HG03097 (cell line): ENCODE results near the gene PRRC2B.
A peak's percentile ranks its signal among the peaks of the same experiment; 100 is the strongest.
"Not testable (repeated sequence)": the region's sequence is repeated elsewhere in the genome, so short reads cannot be mapped to it uniquely, and the experiment has no call there.

Source experiments
- ATAC-seq: cut with Tn5 transposase; IDR thresholded peaks from one replicate; pipeline ENCODE4 v1.9.1; 2021; ENCODE audit not compliant: unreplicated experiment, low FRiP score

Gene PRRC2B

DNA sequence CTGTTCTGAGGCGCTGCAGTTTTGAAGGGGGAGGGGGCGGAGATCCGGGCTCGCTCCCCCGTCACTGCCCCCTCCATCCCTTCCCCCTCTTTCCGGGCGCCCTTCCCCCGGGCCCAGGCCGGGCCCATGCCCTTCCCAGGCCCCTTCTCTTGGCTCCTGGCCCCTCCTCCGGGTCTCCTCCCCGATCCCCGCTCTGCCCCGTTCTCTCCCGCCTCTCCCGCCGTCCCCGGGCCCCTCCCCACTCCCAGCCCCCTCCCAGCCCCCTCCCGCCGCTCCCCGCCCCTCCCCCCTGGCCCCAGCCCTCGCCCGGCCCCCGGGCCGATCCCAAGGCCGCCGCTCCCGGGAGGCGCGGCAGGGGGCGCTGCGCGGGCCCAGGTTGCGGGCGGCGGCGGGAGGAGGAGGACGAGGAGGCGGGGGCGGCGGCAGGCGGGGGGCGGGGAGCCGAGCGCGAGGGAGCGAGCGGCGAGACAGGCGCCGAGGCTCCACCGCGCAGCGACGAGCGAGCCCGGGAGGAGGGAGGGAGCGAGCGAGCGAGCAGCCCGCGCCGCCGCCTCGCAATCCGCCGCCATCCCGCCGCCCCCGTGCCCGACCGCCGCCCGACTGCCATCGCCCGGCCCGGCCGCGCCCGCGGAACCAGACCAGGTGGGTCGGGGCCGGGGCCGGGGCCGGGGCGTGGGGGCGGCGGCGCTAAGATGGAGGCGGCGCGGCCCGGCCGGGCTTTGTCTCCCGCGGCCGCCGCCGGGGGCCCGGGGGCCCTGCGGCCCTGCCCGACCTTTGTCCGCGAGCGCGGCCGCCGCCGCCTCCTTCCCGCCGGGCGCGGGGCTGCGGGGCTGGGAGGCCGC, at the start of gene PRRC2B:
Gene PRRC2B, plus strand, starts transcription at position 465 of the 842 bp plus-strand sequence. CDS start 36,059 bp downstream, outside the sequence.
- ATAC-seq = peak; percentile 39

GRCh38 chr9:131344931-131345535, 48.9 kb upstream of the PRRC2B start:
- ATAC-seq = not testable (repeated sequence)

GRCh38 chr9:131346559-131346958, 47.3 kb upstream of the PRRC2B start:
- no peak for ATAC-seq

GRCh38 chr9:131347376-131348020, 46.4 kb upstream of the PRRC2B start:
- no peak for ATAC-seq

DNA sequence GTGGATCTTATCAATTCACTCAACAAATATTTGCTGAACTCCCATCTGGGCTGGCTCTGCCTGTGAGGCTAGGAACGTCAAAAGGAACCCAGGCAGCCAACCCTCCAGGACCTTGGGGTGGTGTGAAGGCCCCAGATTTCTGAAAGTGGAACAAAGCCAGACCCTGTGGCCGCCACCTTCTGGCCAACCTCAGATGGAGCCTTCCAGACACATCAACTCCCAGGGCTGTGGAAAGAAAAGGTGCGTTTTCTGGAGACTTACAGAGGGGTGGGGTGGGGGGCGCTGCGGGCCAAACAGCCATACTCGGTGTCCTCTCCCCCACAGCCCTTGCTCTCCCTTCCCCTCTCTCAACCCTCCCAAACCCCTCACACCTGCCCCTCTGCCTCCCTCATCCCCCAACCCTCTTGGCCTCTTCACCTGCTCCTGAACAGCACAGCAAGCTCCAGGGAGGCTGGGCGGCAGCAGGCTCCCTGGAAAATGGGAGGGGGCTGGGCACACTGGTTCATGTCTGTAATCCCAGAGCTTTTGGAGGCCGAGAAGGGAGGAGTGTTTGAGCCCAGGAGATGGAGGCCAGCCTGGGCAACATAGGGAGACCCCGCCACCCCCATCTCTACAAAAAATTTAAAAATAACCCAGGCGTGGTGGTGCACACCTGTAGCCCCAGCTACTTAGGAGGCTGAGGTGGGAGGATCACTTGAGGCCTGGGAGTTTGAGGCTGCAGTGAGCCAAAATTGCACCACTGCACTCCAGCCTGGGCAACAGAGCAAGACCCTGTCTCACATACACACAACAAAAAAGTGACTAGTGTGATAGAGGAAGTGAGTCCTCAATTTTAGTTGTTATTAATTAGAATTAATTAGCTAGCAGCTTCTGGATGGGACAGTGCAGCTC, 45.0 kb upstream of the PRRC2B start:
- no peak for ATAC-seq

- no peak for ATAC-seq
Measured at GRCh38 chr9:131349522-131349880, 44.4 kb upstream of the PRRC2B start.

DNA sequence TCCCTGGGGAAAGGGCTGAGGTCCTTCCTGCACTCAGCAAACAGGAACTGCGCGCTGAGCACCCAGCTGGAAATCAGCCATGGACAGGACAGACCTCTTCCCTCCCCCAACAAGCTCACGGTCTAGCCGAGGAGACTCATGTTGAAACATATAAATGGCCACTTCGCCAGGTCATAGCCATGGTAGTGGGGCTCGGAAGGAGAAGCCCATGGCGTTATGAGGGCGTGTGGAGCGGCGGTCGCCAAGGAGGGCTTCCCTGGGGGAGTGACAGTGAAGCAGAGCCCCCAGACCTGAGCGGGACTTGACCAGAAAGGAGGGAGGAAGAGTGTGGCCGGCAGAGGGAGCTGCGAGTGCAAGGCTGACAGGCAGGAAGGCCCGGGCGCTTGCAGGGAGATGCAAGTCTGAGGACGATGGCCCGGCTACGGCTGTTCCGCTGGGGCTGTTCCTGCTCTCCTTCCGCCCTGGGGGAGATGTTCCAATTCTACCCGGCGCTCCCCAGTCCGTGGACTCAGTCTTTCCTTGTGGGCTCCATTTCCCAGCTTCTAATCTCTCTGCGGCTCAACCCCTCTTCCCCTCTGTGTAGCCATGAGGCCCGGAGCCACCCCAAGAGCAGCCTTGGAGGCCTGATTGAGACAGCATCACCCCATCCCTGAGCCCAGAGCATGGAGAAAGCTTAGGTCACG, 43.9 kb upstream of the PRRC2B start:
- no peak for ATAC-seq

DNA sequence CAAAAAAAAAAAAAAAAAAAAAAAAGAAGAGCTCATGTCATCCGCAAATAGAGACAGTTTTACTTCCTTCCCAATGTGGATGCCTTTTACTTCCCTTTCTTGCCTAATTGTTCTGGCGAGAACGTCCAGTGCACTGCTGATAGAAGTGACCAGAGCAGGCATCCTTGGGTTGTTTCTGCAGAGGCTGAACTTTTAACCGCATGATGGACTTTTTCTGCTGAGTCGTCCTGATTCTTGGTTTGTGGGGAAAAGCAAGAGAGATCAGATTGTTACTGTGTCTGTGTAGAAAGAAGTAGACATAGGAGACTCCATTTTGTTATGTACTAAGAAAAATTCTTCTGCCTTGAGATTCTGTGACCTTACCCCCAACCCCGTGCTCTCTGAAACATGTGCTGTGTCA, 37.4 kb upstream of the PRRC2B start:
- not testable (repeated sequence) for ATAC-seq

DNA sequence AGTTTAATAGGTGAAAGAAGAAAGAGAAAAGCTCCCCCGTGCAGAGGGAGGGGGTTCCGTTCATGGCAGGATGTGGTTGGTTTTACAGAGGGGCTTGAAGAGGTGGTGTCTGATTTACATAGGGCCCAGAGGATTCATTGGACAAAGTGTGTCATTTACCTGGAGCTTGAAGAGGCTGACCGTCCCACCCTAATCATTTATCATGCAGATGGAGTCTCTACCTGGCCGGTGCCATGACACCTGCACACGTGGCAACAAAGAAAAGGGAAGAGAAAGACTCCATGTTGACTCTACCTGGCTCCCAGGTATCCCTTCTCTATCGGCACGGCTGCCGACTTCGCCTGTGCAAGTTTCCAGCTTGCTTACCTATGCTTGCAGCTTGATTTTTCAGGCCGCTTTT, 35.3 kb upstream of the PRRC2B start:
- ATAC-seq = no peak

GRCh38 chr9:131361202-131361833, 32.6 kb upstream of the PRRC2B start:
- ATAC-seq = no peak

DNA sequence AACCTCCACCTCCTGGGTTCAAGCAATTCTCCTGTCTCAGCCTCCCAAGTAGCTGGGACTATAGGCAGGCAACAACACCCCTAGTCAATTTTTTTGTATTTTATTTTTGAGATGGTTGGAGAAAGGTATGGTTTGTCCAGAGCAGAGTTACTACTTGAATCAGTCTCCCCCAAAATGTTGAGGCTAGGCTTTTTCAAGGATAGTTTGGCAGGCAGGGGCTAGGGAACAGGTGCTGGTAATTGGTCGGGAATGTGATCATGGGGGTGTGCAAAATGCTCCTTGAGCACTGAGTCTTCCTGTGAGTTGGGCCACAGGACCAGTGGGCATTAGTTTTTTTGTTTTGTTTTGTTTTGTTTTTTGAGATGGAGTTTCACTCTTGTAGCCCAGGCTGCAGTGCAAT, 28.3 kb upstream of the PRRC2B start:
- ATAC-seq = no peak

GRCh38 chr9:131366761-131367401, 27.0 kb upstream of the PRRC2B start:
- ATAC-seq = no peak

- ATAC-seq = no peak
Measured at GRCh38 chr9:131367450-131367849, 26.4 kb upstream of the PRRC2B start.

GRCh38 chr9:131370638-131371037, 23.2 kb upstream of the PRRC2B start:
- no peak for ATAC-seq

DNA sequence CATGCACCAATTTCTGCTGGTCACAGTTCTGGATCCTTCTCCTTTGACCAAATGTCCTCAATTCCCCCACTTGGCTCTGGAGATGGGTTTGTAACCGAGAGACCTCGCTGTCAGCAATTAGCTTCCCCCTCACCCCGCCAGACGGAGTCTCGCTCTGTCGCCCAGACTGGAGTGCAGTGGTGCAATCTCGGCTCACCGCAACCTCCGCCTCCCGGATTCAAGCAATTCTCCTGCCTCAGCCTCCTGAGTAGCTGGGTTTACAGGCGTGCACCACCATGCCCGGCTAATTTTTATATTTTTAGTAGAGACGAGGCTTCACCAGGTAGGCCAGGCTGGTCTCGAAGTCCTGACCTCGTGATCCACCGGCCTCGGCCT, 21.3 kb upstream of the PRRC2B start:
- ATAC-seq = not testable (repeated sequence)

- not testable (repeated sequence) for ATAC-seq
Measured at GRCh38 chr9:131374638-131375037, 19.2 kb upstream of the PRRC2B start.

GRCh38 chr9:131379056-131379455, 14.8 kb upstream of the PRRC2B start:
- no peak for ATAC-seq

DNA sequence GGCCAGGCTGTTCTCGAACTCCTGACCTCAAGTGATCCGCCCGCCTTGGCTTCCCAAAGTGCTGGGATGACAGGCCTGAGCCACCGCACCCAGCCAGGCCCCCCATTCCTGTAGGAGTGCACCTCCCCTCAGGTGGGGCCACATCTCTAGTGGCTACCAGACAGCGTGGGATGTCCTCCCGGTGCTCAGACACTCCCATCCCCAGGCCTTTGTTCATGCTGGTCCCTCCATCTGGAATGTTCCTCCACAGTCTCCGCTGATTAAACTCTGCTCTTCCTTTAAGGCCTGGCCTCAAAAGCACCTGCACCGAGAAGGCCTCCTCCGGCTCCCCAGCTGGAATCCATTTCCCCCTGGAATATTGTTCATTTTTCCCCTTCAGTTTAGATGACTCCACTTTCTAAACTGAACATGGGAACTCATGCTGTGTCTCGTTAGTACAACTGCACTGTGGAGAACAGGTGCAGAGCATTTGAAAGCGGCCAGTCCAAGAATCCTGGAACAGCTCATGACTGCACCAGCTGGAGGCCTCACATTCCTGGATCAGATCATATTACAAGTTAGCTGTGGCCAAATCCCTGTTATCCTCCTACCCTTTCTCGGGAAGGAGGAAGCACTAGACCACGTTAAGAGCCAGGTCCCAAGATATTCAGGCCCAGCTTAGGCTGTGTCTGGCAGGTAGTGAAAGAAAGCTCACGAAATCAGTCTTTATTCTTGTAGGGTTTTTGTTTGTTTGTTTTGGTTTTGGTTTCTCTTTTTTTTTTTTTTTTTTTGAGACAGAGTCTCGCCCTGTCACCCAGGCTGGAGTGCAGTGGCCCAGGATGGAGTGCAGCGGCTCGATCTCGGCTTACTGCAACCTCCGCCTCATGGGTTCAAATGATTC, 10.8 kb upstream of the PRRC2B start:
- ATAC-seq = no peak
